Panc1 (cell line): ENCODE data around the gene BICRAL. TPM values are rescaled to one million over a fixed set of nuclear protein-coding genes. Genes with fewer than 3 reads are reported as not detected.

Source experiments
- ATAC-seq: fragments of 200-7000 bp; cut with Tn5 transposase; 2 replicates; pipeline ENCODE4 v1.9.1; 2020; ENCODE audit warnings: mild to moderate bottlenecking, moderate library complexity
- BruUV-seq: library from RNA; stranded (reverse); fragments of 400-500 nt; replicated peaks from 2 replicates; lab custom pipeline; 2021; lab: Mats Ljungman, UMichigan
- CTCF ChIA-PET: fragments of 300-600 bp; sonication (Branson Sonifier 250); formaldehyde crosslinking; loops from one replicate; lab custom pipeline; 2022; ENCODE audit warnings: antibody characterized with exemption; lab: Charles Lee
- POLR2A ChIA-PET: fragments of 300-600 bp; sonication (Branson Sonifier 250); formaldehyde crosslinking; loops from one replicate; lab custom pipeline; 2022; ENCODE audit warnings: antibody characterized with exemption; lab: Charles Lee
- DNase-seq: peaks from one replicate; pipeline ENCODE4 v3.0.0-alpha.2; 2010; ENCODE audit warnings: low read depth, low spot score
- H3K27ac ChIP-seq: 2 replicates; pipeline ENCODE4 v1.5.1; 2011; ENCODE audit warnings: mild to moderate bottlenecking, low read length, inconsistent platforms
- H3K27me3 ChIP-seq: fragments of 200-500 bp; sonication (Bioruptor generic); 2 replicates; pipeline ENCODE4 v1.6.0; 2014; ENCODE audit warnings: low read length, inconsistent platforms; ENCODE audit not compliant: control insufficient read depth, insufficient read depth
- H3K36me3 ChIP-seq: fragments of 200-500 bp; sonication (Bioruptor generic); 2 replicates; pipeline ENCODE4 v1.5.1; 2014; ENCODE audit warnings: inconsistent platforms, mild to moderate bottlenecking, low read length, moderate library complexity; ENCODE audit not compliant: control insufficient read depth, insufficient read depth
- H3K4me1 ChIP-seq: 2 replicates; pipeline ENCODE4 v1.5.1; 2011; ENCODE audit warnings: inconsistent platforms, mild to moderate bottlenecking, low read length, moderate library complexity; ENCODE audit not compliant: control insufficient read depth, insufficient read depth
- H3K4me3 ChIP-seq, 2 experiments: 2 replicates each; pipeline ENCODE4 v1.5.1; 2011 to 2012; ENCODE audit warnings: low read depth in 2 of 2, low read length in 2 of 2, mild to moderate bottlenecking in 2 of 2, inconsistent platforms in 1 of 2, moderate library complexity in 1 of 2
- H3K9me3 ChIP-seq: fragments of 200-500 bp; sonication (Bioruptor generic); 2 replicates; pipeline ENCODE4 v1.5.1; 2014; ENCODE audit warnings: low read depth, mild to moderate bottlenecking, inconsistent platforms, low read length, moderate library complexity; ENCODE audit not compliant: control insufficient read depth, insufficient read depth
- CTCF ChIP-seq: fragments of 450-650 bp; IDR thresholded peaks from 2 replicates; pipeline ENCODE4 v1.5.1; 2017; ENCODE audit warnings: mild to moderate bottlenecking
- POLR2AphosphoS5 ChIP-seq: IDR thresholded peaks from 2 replicates; pipeline ENCODE4 v1.6.1; 2012; ENCODE audit warnings: mild to moderate bottlenecking, low read depth, low read length, moderate library complexity
- REST ChIP-seq, 2 experiments: IDR thresholded peaks; 2 replicates each; pipeline ENCODE4 v1.6.1; 2011 to 2012; ENCODE audit warnings: low read depth in 2 of 2, control low read depth in 1 of 2, low read length in 1 of 2, mild to moderate bottlenecking in 1 of 2, moderate library complexity in 1 of 2; ENCODE audit not compliant: insufficient read depth in 1 of 2
- SIN3A ChIP-seq: IDR thresholded peaks from 2 replicates; pipeline ENCODE4 v1.6.1; 2012; ENCODE audit warnings: low read depth, mild to moderate bottlenecking, low read length, moderate library complexity, borderline replicate concordance; ENCODE audit not compliant: insufficient read depth
- TCF7L2 ChIP-seq: IDR thresholded peaks from 2 replicates; pipeline ENCODE4 v1.6.1; 2011; ENCODE audit warnings: mild to moderate bottlenecking, low read depth, low read length, inconsistent platforms
- in situ Hi-C: cut with HindIII; loops from 2 replicates; pipeline ENCODE4 v1.10.0; 2016; ENCODE audit warnings: low sequenced_read_pairs, low pct_unique_long_range_greater_than_20kb
- intact Hi-C: fragments of 100-400 bp; cut with micrococcal nuclease; formaldehyde crosslinking; loops from one replicate; pipeline ENCODE4 v1.10.0; 2022; ENCODE audit not compliant: unreplicated experiment
- total RNA-seq: library from RNA; stranded (reverse); gene quantifications from one replicate; pipeline ENCODE4 v1.2.1, GENCODE V29; 2021; ENCODE audit not compliant: unreplicated experiment

BICRAL gene
- total RNA-seq, 1 experiment from 2014 or later: 12.9 TPM

- intact Hi-C loops (no loop called here), in situ Hi-C loops (loop anchor here (5.0 kb wide), 1 partner anchor 38 kb away; the partner anchor contains the start of gene TBCC)
- peak overlapping the region; percentile 15 to 65; a peak in 3 of 4 replicates for H3K4me3 ChIP-seq
- no peaks in the 10 kb centered on the region for H3K9me3 ChIP-seq
- BruUV-seq: no TSS peak
- H3K27me3 ChIP-seq: no peaks in the 10 kb centered on the region
- TF ChIP-seq SIN3A (no peak), TCF7L2 (no peak), CTCF (no peak), POLR2AphosphoS5 (no peak; the same call in none of the 2 replicates), REST (IDR thresholded peaks at IDR 0.05; ENCODE audit: insufficient read depth in 1 of 2, low read depth in 2 of 2, low read length in 1 of 2) (no peak)
- H3K36me3 ChIP-seq: no peaks in the 10 kb centered on the region; the same call in 1 of the 2 replicates
- POLR2A ChIA-PET: interaction anchor here (0.6 kb wide), 3 partner anchors 25 to 143 kb away, joined by 3 to 6 read pairs (median 5); no protein-coding TSS in a partner anchor
- CTCF ChIA-PET: no interaction called here
- no peak for ATAC-seq
- DNase-seq: no peak
- peak overlapping the region; percentile 97 for H3K27ac ChIP-seq
- H3K4me1 ChIP-seq: peaks cover 23% of the 10 kb centered on the region
These were observed 3.1 kb downstream of the BICRAL start for GRCh38 chr6:42784717-42785498.

- intact Hi-C loops: no loop called here
- POLR2A ChIA-PET: interaction anchor here (1.4 kb wide), 1 partner anchor 93 kb away, joined by 3 read pairs; no protein-coding TSS in a partner anchor
These were observed 4.7 kb downstream of the BICRAL start for GRCh38 chr6:42786525-42786985.

More at GRCh38 chr6:42786525-42786985, 4.7 kb downstream of the BICRAL start:
- ATAC-seq: no peak
- CTCF ChIA-PET: no interaction called here
- no peaks in the 10 kb centered on the region for H3K27me3 ChIP-seq
- no peaks in the 10 kb centered on the region; the same call in 1 of the 2 replicates for H3K36me3 ChIP-seq
- peaks cover 22% of the 10 kb centered on the region for H3K4me1 ChIP-seq
- no TSS peak for BruUV-seq
- H3K27ac ChIP-seq: no peak overlapping the region
- DNase-seq: no peak
- in situ Hi-C loops: no loop called here
- TF ChIP-seq SIN3A: no peak
- no peak for TF ChIP-seq CTCF
- no peak for TF ChIP-seq POLR2AphosphoS5
- TF ChIP-seq TCF7L2: no peak
- no peak for TF ChIP-seq REST (IDR thresholded peaks at IDR 0.05; ENCODE audit: insufficient read depth in 1 of 2, low read depth in 2 of 2, low read length in 1 of 2)
- no peak overlapping the region for H3K4me3 ChIP-seq
- no peaks in the 10 kb centered on the region for H3K9me3 ChIP-seq
